ENCODE results near the gene PPP2R2C.

Gene PPP2R2C

GRCh38 chr4:6324999-6325787 lies 147.2 kb downstream of the PPP2R2C start:
- no peak for DNase-seq

- no peak for DNase-seq
Measured at GRCh38 chr4:6324461-6324998, 147.9 kb downstream of the PPP2R2C start.

GRCh38 chr4:6322761-6323566 lies 149.4 kb downstream of the PPP2R2C start:
- no peak for DNase-seq

- no peak for DNase-seq
Measured at GRCh38 chr4:6322067-6322760, 150.2 kb downstream of the PPP2R2C start.

- no peak for DNase-seq
Measured at GRCh38 chr4:6321361-6321760, 151.1 kb downstream of the PPP2R2C start.

- DNase-seq = no peak
Measured at GRCh38 chr4:6320663-6321062, 151.8 kb downstream of the PPP2R2C start.

GRCh38 chr4:6319530-6320150 lies 152.8 kb downstream of the PPP2R2C start:
- no peak for DNase-seq

- DNase-seq = no peak
Measured at GRCh38 chr4:6318206-6318605, 154.2 kb downstream of the PPP2R2C start.

GRCh38 chr4:6316461-6317003 lies 155.9 kb downstream of the PPP2R2C start:
- no peak for DNase-seq

GRCh38 chr4:6313216-6313615 lies 159.2 kb downstream of the PPP2R2C start:
- no peak for DNase-seq

- DNase-seq = no peak
Measured at GRCh38 chr4:6309777-6310176, 162.6 kb downstream of the PPP2R2C start.

- peak in 1 of 4 experiments; percentile 19 for DNase-seq
Measured at GRCh38 chr4:6308899-6309643, 163.3 kb downstream of the PPP2R2C start.

- DNase-seq = no peak
Measured at GRCh38 chr4:6307891-6308290, 164.5 kb downstream of the PPP2R2C start.

GRCh38 chr4:6307230-6307629 lies 165.2 kb downstream of the PPP2R2C start:
- DNase-seq = no peak

GRCh38 chr4:6306299-6306698 lies 166.1 kb downstream of the PPP2R2C start:
- DNase-seq = no peak

GRCh38 chr4:6303943-6304342 lies 168.5 kb downstream of the PPP2R2C start:
- DNase-seq = no peak

- DNase-seq = no peak
Measured at GRCh38 chr4:6302869-6303268, 169.5 kb downstream of the PPP2R2C start.

- no peak for DNase-seq
Measured at GRCh38 chr4:6301732-6302442, 170.5 kb downstream of the PPP2R2C start.

GRCh38 chr4:6301051-6301731 lies 171.2 kb downstream of the PPP2R2C start:
- DNase-seq = no peak

- no peak for DNase-seq
Measured at GRCh38 chr4:6300359-6300758, 172.1 kb downstream of the PPP2R2C start.
